ENCODE data around the gene SEMA6A.
A peak's percentile ranks its signal among the peaks of the same experiment; 100 is the strongest.
"Not testable (repeated sequence)": the region's sequence is repeated elsewhere in the genome, so short reads cannot be mapped to it uniquely, and the experiment has no call there.

Gene SEMA6A

DNA sequence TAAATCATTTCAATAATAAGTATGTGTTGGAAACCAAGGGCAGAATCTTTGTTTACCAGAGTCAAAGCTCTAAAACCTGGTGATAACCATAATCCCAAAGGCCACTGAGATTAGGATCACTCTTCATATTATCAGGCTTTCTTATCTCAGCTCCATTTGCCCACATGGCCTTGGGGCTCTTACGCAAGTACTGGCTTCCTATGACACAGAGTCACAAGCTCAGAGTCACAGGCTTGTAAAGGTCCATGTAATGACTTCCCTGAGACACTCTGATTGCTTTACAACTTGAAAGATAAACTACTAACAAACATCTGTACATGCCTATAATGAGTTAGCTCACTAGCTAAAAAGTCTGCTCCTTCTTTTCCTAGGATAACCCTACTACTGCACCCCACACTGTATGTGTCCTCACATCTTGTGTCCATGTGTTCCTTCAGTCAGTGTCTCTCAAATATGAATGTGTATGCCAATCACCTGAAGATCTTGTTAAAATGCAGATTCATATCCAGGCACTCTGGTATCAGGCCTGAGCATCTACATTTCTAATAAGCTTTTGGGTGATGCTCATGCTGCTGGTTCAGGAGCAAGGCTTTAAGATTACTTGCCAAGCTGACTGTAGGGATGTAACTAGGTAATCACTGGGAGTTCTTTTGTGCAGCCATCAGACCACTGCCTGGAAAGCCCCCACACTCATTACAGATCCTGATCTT, 28.4 kb downstream of the SEMA6A start:
- H3K27ac ChIP-seq: no peak overlapping the region
- TF ChIP-seq, protein P1, sequence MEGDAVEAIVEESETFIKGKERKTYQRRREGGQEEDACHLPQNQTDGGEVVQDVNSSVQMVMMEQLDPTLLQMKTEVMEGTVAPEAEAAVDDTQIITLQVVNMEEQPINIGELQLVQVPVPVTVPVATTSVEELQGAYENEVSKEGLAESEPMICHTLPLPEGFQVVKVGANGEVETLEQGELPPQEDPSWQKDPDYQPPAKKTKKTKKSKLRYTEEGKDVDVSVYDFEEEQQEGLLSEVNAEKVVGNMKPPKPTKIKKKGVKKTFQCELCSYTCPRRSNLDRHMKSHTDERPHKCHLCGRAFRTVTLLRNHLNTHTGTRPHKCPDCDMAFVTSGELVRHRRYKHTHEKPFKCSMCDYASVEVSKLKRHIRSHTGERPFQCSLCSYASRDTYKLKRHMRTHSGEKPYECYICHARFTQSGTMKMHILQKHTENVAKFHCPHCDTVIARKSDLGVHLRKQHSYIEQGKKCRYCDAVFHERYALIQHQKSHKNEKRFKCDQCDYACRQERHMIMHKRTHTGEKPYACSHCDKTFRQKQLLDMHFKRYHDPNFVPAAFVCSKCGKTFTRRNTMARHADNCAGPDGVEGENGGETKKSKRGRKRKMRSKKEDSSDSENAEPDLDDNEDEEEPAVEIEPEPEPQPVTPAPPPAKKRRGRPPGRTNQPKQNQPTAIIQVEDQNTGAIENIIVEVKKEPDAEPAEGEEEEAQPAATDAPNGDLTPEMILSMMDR (conservative IDR thresholded peaks at IDR 0.05): no peak

DNA sequence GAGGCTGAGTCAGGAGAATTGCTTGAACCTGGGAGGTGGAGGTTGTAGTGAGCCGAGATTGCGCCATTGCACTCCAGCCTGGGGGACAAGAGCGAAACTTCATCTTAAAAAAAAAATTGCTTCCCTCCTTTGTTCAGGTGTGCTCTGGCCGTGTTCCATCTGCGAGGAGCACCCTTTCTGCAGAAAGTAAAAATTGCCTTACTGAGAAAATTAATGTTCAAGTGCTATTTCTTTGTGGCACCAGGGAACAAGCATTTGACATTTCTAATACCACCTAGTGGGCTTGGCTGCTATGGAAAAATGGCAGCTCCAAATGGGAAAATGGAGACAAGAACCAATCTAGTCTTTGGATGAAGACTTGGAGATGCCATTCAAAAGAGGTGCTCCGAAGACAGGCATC, 29.2 kb downstream of the SEMA6A start:
- H3K27ac ChIP-seq: not testable (repeated sequence)

DNA sequence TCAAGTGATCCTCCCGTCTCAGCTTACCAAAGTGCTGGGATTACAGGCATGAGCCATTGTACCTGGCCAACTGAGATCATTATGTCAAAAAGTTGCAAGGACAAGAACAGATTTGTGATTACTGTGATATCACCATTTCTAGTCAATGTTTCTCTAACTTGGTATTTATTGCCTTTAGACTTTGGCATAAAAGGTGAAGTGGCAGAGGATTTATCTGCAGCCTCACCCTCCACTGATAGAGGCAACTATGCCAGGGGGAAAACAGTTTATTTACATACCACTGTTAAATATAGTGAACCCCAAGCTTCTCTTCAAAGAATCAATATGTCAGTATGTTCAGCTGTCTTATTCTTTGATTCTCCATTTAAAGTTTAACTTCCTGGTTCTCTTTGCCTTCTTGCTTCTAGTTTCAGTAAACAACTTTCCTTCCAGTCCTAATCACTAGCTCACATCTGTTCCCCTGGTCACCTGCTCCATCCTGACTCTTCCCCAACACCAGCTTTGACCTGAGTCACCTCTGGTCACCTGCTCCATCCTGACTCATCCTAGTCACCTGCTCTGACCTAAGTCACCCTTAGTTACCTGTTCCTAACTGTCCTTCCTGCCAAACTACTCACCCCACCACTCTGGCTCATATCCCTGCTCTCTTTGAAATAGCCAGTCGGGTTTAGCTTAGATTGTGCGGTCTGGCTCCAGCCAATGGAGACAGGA, 29.9 kb downstream of the SEMA6A start:
- TF ChIP-seq, protein P1 (conservative IDR thresholded peaks at IDR 0.05): no peak
- peak overlapping the region; percentile 31; the same call in 1 of the 2 replicates for H3K27ac ChIP-seq

DNA sequence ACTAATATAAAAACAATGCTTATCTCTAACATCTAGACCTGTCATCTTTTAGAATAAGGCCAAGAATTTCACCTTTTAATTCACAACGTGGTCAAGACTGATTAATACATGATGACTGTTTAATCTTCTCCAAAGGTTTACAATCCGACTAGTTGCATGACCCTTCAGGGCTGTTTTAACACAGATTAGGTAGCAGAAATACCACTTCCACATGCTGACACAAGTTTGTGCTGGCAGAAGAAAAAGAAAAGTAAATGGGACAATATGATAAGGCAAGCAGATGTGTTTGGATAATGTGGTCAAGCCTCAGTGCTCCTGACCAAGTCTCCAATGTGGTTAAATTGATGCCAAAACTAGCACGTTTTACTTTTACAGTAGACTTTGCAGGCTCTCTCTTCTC, 31.1 kb downstream of the SEMA6A start:
- TF ChIP-seq, protein P1 (conservative IDR thresholded peaks at IDR 0.05): no peak
- peak overlapping the region; percentile 31; the same call in 1 of the 2 replicates for H3K27ac ChIP-seq

DNA sequence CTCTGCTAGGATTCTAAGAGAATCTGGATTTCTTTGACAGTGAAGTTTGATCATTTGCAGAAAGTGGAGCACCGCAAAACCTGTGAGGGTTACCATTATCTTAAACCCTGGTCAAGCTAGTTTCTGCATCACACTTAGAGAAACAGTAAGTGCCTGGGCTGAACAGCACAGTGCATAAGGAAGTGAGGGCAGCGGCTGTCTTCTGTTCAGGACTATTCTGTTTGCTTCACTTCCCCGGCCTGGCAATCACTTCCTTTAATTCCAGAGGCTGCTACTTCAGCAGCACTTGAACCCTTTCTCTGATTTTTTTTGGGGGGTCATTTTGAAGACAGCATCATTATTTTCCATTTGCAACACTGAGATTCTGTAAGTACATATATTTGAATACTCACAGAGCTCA, 32.0 kb downstream of the SEMA6A start:
- peak overlapping the region; percentile 31; the same call in 1 of the 2 replicates for H3K27ac ChIP-seq
- TF ChIP-seq, protein P1 (conservative IDR thresholded peaks at IDR 0.05): no peak

DNA sequence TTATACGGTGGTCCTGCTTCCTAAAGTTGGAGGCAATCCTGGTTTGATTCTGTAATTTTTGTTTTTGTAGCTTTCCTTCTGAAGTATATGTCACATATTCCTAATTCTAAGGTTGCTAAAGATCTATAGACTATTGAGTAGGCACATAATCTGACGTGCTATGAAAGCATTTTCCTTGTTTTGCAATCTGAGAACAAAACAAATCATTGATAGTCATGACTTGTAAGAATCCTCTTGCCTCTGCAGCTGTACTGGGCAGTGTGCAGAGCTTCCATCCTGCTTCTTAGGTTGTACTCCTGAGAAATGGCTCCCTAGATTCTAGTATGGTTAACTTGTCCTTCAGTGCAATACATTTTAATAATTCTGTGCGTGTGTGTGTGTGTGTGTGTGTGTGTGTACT, 35.4 kb downstream of the SEMA6A start:
- TF ChIP-seq, protein P1 (conservative IDR thresholded peaks at IDR 0.05): no peak
- no peak overlapping the region for H3K27ac ChIP-seq

DNA sequence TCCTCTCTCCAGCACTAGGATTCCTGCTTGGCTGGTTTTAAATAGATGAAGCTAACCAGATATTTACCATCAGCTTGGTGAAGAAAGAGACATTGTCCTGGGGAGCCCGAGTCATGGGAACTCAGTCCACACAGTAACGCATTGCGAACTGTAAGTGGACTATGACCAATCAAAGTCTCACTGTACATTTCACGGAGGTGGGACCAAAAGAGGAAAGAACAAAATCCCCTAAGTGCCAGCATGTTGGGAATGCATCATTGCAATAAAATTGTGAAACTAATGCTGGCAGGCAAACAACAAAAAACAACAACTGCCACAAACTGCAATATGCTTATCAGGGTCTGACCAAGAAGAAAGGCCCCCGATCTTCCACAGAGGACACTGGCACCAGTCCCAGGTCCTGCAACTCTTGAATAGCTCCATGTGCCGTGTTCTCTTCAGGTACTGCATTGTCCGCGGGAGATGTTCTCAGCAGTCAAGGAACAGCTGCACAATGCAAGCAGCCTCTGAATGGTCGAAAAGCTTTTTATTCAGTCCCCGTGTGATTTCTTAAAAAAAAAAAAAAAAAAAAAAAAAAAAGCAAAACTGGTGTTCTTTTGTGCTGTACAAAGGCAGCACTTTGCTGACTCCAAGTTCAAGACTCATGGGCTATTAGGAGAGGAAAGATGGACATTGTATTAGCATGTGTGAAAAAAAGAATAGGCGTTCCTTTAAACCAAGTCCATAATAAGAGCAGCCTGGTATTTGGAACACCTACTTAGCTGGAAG, 38.1 kb downstream of the SEMA6A start:
- TF ChIP-seq, protein P1 (conservative IDR thresholded peaks at IDR 0.05): no peak
- no peak overlapping the region for H3K27ac ChIP-seq

All from VCaP (cell line).